Measurements from ENCODE around the gene TIAL1.
A peak's percentile ranks its signal among the peaks of the same experiment; 100 is the strongest.
"Not testable (repeated sequence)": the region's sequence is repeated elsewhere in the genome, so short reads cannot be mapped to it uniquely, and the experiment has no call there.

The TIAL1 gene

GRCh38 chr10:119596537-119597404 is at the start of gene TIAL1:
Gene TIAL1 (minus strand): TSS chr10:119596964. CDS start chr10:119596465, 499 bp downstream.
- peak; percentile 97 for DNase-seq

- DNase-seq: no peak
Observed at GRCh38 chr10:119644994-119645393, 48.2 kb upstream of the TIAL1 start.

GRCh38 chr10:119644205-119644814 is 47.5 kb upstream of the TIAL1 start:
- DNase-seq: no peak

GRCh38 chr10:119643306-119644204 is 46.8 kb upstream of the TIAL1 start:
- no peak for DNase-seq

GRCh38 chr10:119642556-119643111 is 45.9 kb upstream of the TIAL1 start:
- DNase-seq: no peak

- no peak for DNase-seq
Observed at GRCh38 chr10:119640875-119641526, 44.2 kb upstream of the TIAL1 start.

GRCh38 chr10:119640384-119640783 is 43.6 kb upstream of the TIAL1 start:
- no peak for DNase-seq

GRCh38 chr10:119638982-119639381 is 42.2 kb upstream of the TIAL1 start:
- no peak for DNase-seq

GRCh38 chr10:119637631-119638030 is 40.9 kb upstream of the TIAL1 start:
- no peak for DNase-seq

- no peak for DNase-seq
Observed at GRCh38 chr10:119634219-119634544, 37.4 kb upstream of the TIAL1 start.

GRCh38 chr10:119633538-119634218 is 36.9 kb upstream of the TIAL1 start:
- no peak for DNase-seq

- no peak for DNase-seq
Observed at GRCh38 chr10:119630300-119630699, 33.5 kb upstream of the TIAL1 start.

GRCh38 chr10:119625570-119626280 is 29.0 kb upstream of the TIAL1 start:
- DNase-seq: no peak

- DNase-seq: no peak
Observed at GRCh38 chr10:119621078-119621384, 24.3 kb upstream of the TIAL1 start.

- no peak for DNase-seq
Observed at GRCh38 chr10:119620241-119621077, 23.7 kb upstream of the TIAL1 start.

- not testable (repeated sequence) for DNase-seq
Observed at GRCh38 chr10:119619811-119620210, 23.0 kb upstream of the TIAL1 start.

GRCh38 chr10:119619215-119619614 is 22.5 kb upstream of the TIAL1 start:
- no peak for DNase-seq

- DNase-seq: no peak
Observed at GRCh38 chr10:119616882-119617570, 20.3 kb upstream of the TIAL1 start.

GRCh38 chr10:119614686-119615085 is 17.9 kb upstream of the TIAL1 start:
- no peak for DNase-seq

- no peak for DNase-seq
Observed at GRCh38 chr10:119613741-119614140, 17.0 kb upstream of the TIAL1 start.
